Neural progenitor cell (in vitro differentiated cells): ENCODE results near the gene PKP2.

Experiments
- CTCF ChIP-seq: fragments of 200-600 bp; sonication (generic); IDR thresholded peaks from 2 replicates; pipeline ENCODE4 v1.5.1; 2017; ENCODE audit warnings: antibody characterized with exemption, mild to moderate bottlenecking
- EZH2 ChIP-seq: fragments of 200-600 bp; sonication (generic); IDR thresholded peaks from 2 replicates; pipeline ENCODE4 v1.6.1; 2017; ENCODE audit warnings: antibody characterized with exemption, mild to moderate bottlenecking, moderate library complexity

GRCh38 chr12:32761716-32762115 is 134.9 kb downstream of the PKP2 start:
- TF ChIP-seq CTCF (no peak), EZH2 (no peak)
